ENCODE results near the gene TBCD.

GRCh38 chr17:82972836-82973372, 221.0 kb downstream of the TBCD start:
- TF ChIP-seq CTCF (IDR thresholded peaks at IDR 0.05) (no peak), POLR2A (IDR thresholded peaks at IDR 0.05) (no peak)
